IMR-90 (cell line): ENCODE results near the gene FLOT2. TPM values are rescaled to one million over a fixed set of nuclear protein-coding genes. Genes with fewer than 3 reads are reported as not detected.

Experiments used
- ATAC-seq: fragments of 200-7000 bp; cut with Tn5 transposase; 2 replicates; pipeline ENCODE4 v1.9.1; 2020; ENCODE audit warnings: low read depth, mild to moderate bottlenecking, moderate library complexity
- BruUV-seq: library from RNA; stranded (reverse); fragments of 400-500 nt; replicated peaks from 2 replicates; lab custom pipeline; 2021; lab: Mats Ljungman, UMichigan
- CTCF ChIA-PET: fragments of 300-600 bp; formaldehyde crosslinking; extraction: SDS; loops from one replicate; lab custom pipeline; 2021; ENCODE audit warnings: antibody characterized with exemption; lab: Yijun Ruan, JAX
- POLR2A ChIA-PET: fragments of 300-600 bp; sonication (Branson Sonifier 250); formaldehyde crosslinking; loops from one replicate; lab custom pipeline; 2022; ENCODE audit warnings: antibody characterized with exemption; ENCODE audit not compliant: unreplicated experiment; lab: Charles Lee
- DNase-seq: peaks from one replicate; pipeline ENCODE4 v3.0.0; 2013
- H2AFZ ChIP-seq: replicated peaks from 2 replicates; pipeline ENCODE3; 2013; ENCODE audit warnings: low read length, mild to moderate bottlenecking; ENCODE audit not compliant: poor library complexity
- H2AK5ac ChIP-seq: 2 replicates; pipeline ENCODE4 v1.6.1; 2013; ENCODE audit warnings: low read depth, low read length, inconsistent platforms
- H2AK9ac ChIP-seq: replicated peaks from 2 replicates; pipeline ENCODE3; 2013; ENCODE audit warnings: mild to moderate bottlenecking, low read depth, low read length, moderate library complexity; ENCODE audit not compliant: poor library complexity
- H2BK120ac ChIP-seq: 2 replicates; pipeline ENCODE4 v1.6.1; 2013; ENCODE audit warnings: low read depth, low read length, inconsistent platforms
- H2BK15ac ChIP-seq: 3 replicates; pipeline ENCODE4 v1.6.1; 2013; ENCODE audit warnings: low read depth, low read length, inconsistent platforms
- H2BK20ac ChIP-seq: 2 replicates; pipeline ENCODE4 v1.6.1; 2013; ENCODE audit warnings: low read depth, mild to moderate bottlenecking, inconsistent platforms, low read length, moderate library complexity
- H2BK5ac ChIP-seq: 2 replicates; pipeline ENCODE4 v1.6.1; 2013; ENCODE audit warnings: mild to moderate bottlenecking, low read depth, low read length, inconsistent platforms; ENCODE audit not compliant: poor library complexity, severe bottlenecking
- H3K14ac ChIP-seq: replicated peaks from 2 replicates; pipeline ENCODE4 v1.6.1; 2013; ENCODE audit warnings: low read depth, low read length, inconsistent platforms
- H3K18ac ChIP-seq: 2 replicates; pipeline ENCODE4 v1.6.1; 2013; ENCODE audit warnings: low read depth, low read length, control low read depth
- H3K23ac ChIP-seq: 2 replicates; pipeline ENCODE4 v1.6.1; 2013; ENCODE audit warnings: low read depth, low read length, inconsistent platforms
- H3K27ac ChIP-seq: 2 replicates; pipeline ENCODE4 v1.5.1; 2013; ENCODE audit warnings: mild to moderate bottlenecking, control low read depth, low read length; ENCODE audit not compliant: insufficient read depth
- H3K27me3 ChIP-seq: 2 replicates; pipeline ENCODE4 v1.6.1; 2013; ENCODE audit warnings: low read length; ENCODE audit not compliant: control insufficient read depth, insufficient read depth
- H3K36me3 ChIP-seq: 2 replicates; pipeline ENCODE4 v1.6.1; 2013; ENCODE audit warnings: low read length, mixed read lengths; ENCODE audit not compliant: control insufficient read depth, insufficient read depth
- H3K4ac ChIP-seq: 2 replicates; pipeline ENCODE4 v1.6.1; 2013; ENCODE audit warnings: low read depth, low read length, inconsistent platforms
- H3K4me1 ChIP-seq: 2 replicates; pipeline ENCODE4 v1.6.1; 2013; ENCODE audit warnings: low read length, mixed read lengths; ENCODE audit not compliant: control insufficient read depth, insufficient read depth
- H3K4me2 ChIP-seq: 2 replicates; pipeline ENCODE4 v1.6.1; 2013; ENCODE audit warnings: low read depth, mild to moderate bottlenecking, control low read depth, low read length, moderate library complexity
- H3K4me3 ChIP-seq: 2 replicates; pipeline ENCODE4 v1.5.1; 2013; ENCODE audit warnings: low read depth, mild to moderate bottlenecking, control low read depth, low read length, moderate library complexity; ENCODE audit not compliant: insufficient read depth
- H3K56ac ChIP-seq: 2 replicates; pipeline ENCODE4 v1.6.1; 2013; ENCODE audit warnings: low read length, inconsistent platforms; ENCODE audit not compliant: insufficient read depth; ENCODE audit errors: extremely low read depth
- H3K79me1 ChIP-seq, 2 experiments: 2 replicates each; pipeline ENCODE4 v1.6.1; 2013; ENCODE audit warnings: low read length in 2 of 2, inconsistent platforms in 1 of 2, low read depth in 1 of 2
- H3K9ac ChIP-seq: 2 replicates; pipeline ENCODE4 v1.6.1; 2013; ENCODE audit warnings: low read depth, low read length, control low read depth
- H3K9me1 ChIP-seq: 2 replicates; pipeline ENCODE4 v1.6.1; 2013; ENCODE audit warnings: low read length, inconsistent platforms; ENCODE audit not compliant: insufficient read depth
- H3K9me3 ChIP-seq: 2 replicates; pipeline ENCODE4 v1.6.1; 2013; ENCODE audit warnings: low read length; ENCODE audit not compliant: control insufficient read depth, insufficient read depth
- H4K20me1 ChIP-seq: 2 replicates; pipeline ENCODE4 v1.6.1; 2013; ENCODE audit warnings: low read length, inconsistent platforms; ENCODE audit not compliant: insufficient read depth
- H4K5ac ChIP-seq: 2 replicates; pipeline ENCODE4 v1.6.1; 2013; ENCODE audit warnings: mild to moderate bottlenecking, low read depth, low read length, control low read depth
- H4K8ac ChIP-seq, 2 experiments: 2 replicates each; pipeline ENCODE4 v1.6.1; 2013; ENCODE audit warnings: low read depth in 2 of 2, low read length in 2 of 2, control low read depth in 1 of 2, inconsistent platforms in 1 of 2
- H4K91ac ChIP-seq: 2 replicates; pipeline ENCODE4 v1.6.1; 2013; ENCODE audit warnings: low read depth, low read length, inconsistent platforms; ENCODE audit not compliant: insufficient read depth
- BHLHE40 ChIP-seq: fragments of 150-350 bp; IDR thresholded peaks from 2 replicates; pipeline ENCODE4 v1.6.1; 2016; ENCODE audit warnings: mild to moderate bottlenecking, low read depth, low read length
- CEBPB ChIP-seq: IDR thresholded peaks from 2 replicates; pipeline ENCODE4 v1.6.1; 2012; ENCODE audit warnings: low read depth, low read length, improper control_type of control experiment
- CHD1 ChIP-seq: IDR thresholded peaks from 2 replicates; pipeline ENCODE4 v1.6.1; 2012; ENCODE audit warnings: low read depth, low read length, improper control_type of control experiment
- CTCF ChIP-seq: conservative IDR thresholded peaks from 2 replicates; pipeline ENCODE4 v1.5.1; 2012; ENCODE audit warnings: mild to moderate bottlenecking, low read depth, low read length, improper control_type of control experiment
- ELK1 ChIP-seq: fragments of 150-350 bp; IDR thresholded peaks from 2 replicates; pipeline ENCODE4 v1.6.1; 2016; ENCODE audit warnings: low read depth, mild to moderate bottlenecking, low read length, moderate library complexity, borderline replicate concordance
- MAFK ChIP-seq: IDR thresholded peaks from 2 replicates; pipeline ENCODE4 v1.6.1; 2012; ENCODE audit warnings: low read depth, low read length, improper control_type of control experiment
- MAZ ChIP-seq: IDR thresholded peaks from 2 replicates; pipeline ENCODE4 v1.6.1; 2012; ENCODE audit warnings: low read depth, mild to moderate bottlenecking, low read length, improper control_type of control experiment, moderate library complexity, borderline replicate concordance
- MXI1 ChIP-seq: IDR thresholded peaks from 2 replicates; pipeline ENCODE4 v1.6.1; 2012; ENCODE audit warnings: low read depth, mild to moderate bottlenecking, low read length, moderate library complexity, borderline replicate concordance
- RAD21 ChIP-seq: IDR thresholded peaks from 2 replicates; pipeline ENCODE4 v1.6.1; 2012; ENCODE audit warnings: low read length, improper control_type of control experiment
- RCOR1 ChIP-seq: IDR thresholded peaks from 2 replicates; pipeline ENCODE4 v1.6.1; 2012; ENCODE audit warnings: mild to moderate bottlenecking, low read length, improper control_type of control experiment; ENCODE audit not compliant: insufficient replicate concordance
- RFX5 ChIP-seq: IDR thresholded peaks from 2 replicates; pipeline ENCODE4 v1.8.0; 2012; ENCODE audit warnings: low read depth, mild to moderate bottlenecking, low read length, moderate library complexity
- SMC3 ChIP-seq: fragments of 150-350 bp; IDR thresholded peaks from 2 replicates; pipeline ENCODE4 v1.6.1; 2016; ENCODE audit warnings: low read depth, mild to moderate bottlenecking, antibody characterized with exemption, low read length, moderate library complexity
- WGBS, 2 experiments: methylation state at CpG; one replicate each; pipeline versions ENCODE4 v1.1.5 to v1.1.7; 2013; ENCODE audit warnings: missing lambda C conversion rate in 2 of 2; ENCODE audit not compliant: insufficient read length in 1 of 2; ENCODE audit errors: extremely low coverage in 2 of 2; 5-methylcytosine and 5-hydroxymethylcytosine counted together
- dilution Hi-C: fragments of 300-500 bp; cut with HindIII; formaldehyde crosslinking; loops from one replicate; pipeline ENCODE4 v1.14.3; 2018; ENCODE audit warnings: low sequenced_read_pairs; ENCODE audit not compliant: unreplicated experiment
- in situ Hi-C: fragments of 300-500 bp; cut with MboI; formaldehyde crosslinking; loops from 3 replicates; pipeline ENCODE4 v1.14.3; 2019; ENCODE audit warnings: low sequenced_read_pairs, inconsistent platforms, mixed read lengths
- intact Hi-C: fragments of 100-400 bp; cut with micrococcal nuclease; formaldehyde crosslinking; loops from 2 replicates; pipeline ENCODE4 v1.10.0; 2022
- polyA plus RNA-seq, 3 experiments: library from polyadenylated mRNA; depleted of rRNA; stranded (reverse); fragments of >200 nt; gene quantifications; 2 replicates each; pipeline ENCODE4 v1.2.3, GENCODE V29; 2012; ENCODE audit warnings: low replicate concordance in 1 of 3
- total RNA-seq: library from RNA; depleted of rRNA; stranded (reverse); fragments of >200 nt; gene quantifications from 2 replicates; pipeline ENCODE4 v1.2.3, GENCODE V29; 2012

Gene FLOT2
- total and polyA plus RNA-seq, 2 of the 4 experiments (the other 2 are of a cell fraction), result 19.7 to 67.9 TPM

GRCh38 chr17:28902819-28903545 is 5.4 kb upstream of the FLOT2 start, which contains the start of gene DHRS13:
TSS of gene DHRS13 (minus strand) at chr17:28903079. CDS start at chr17:28902944, 135 bp downstream.
- Histone ChIP-seq H4K8ac (peak within 1 kb of the TSS in 1 of 2 experiments; percentile 28; a peak in 1 of 4 replicates), H3K4ac (peak within 1 kb of the TSS; percentile 16; the same call in 1 of the 2 replicates), H2AFZ (peak within 1 kb of the TSS; percentile 97), H3K4me2 (peak within 1 kb of the TSS; percentile 92), H3K36me3 (peaks cover 20% of the 10 kb centered on the region), H3K56ac (0 out of 2 replicates have a peak within 1 kb of the TSS, but pooled peaks have one; percentile 9), H3K79me1 (peaks cover 10 to 37% of the 10 kb centered on the region in 2 experiments; a peak in 3 of 4 replicates), H3K9me1 (peaks cover 16% of the 10 kb centered on the region), H2AK9ac (peak within 1 kb of the TSS; percentile 68), H2BK20ac (no peak within 1 kb of the TSS), H3K23ac (peak within 1 kb of the TSS; percentile 46), H3K4me3 (peak within 1 kb of the TSS; percentile 62), H3K4me1 (peaks cover 10% of the 10 kb centered on the region), H4K91ac (no peak within 1 kb of the TSS), H3K9ac (peak within 1 kb of the TSS; percentile 37; the same call in 1 of the 2 replicates), H4K20me1 (peaks cover 18% of the 10 kb centered on the region; the same call in 1 of the 2 replicates), H2AK5ac (peak within 1 kb of the TSS; percentile 59; the same call in 1 of the 2 replicates), H3K27ac (peak within 1 kb of the TSS; percentile 27; the same call in 1 of the 2 replicates), H3K14ac (0 out of 2 replicates have a peak within 1 kb of the TSS, but pooled peaks have one; percentile 4), H3K27me3 (no peaks in the 10 kb centered on the region), H3K9me3 (no peaks in the 10 kb centered on the region), H2BK5ac (peak within 1 kb of the TSS; percentile 14), H4K5ac (peak within 1 kb of the TSS; percentile 43; the same call in 1 of the 2 replicates), H2BK15ac (no peak within 1 kb of the TSS), H2BK120ac (no peak within 1 kb of the TSS), H3K18ac (no peak within 1 kb of the TSS)
- peak; percentile 92 for ATAC-seq
- CTCF ChIA-PET, result interaction anchor here (0.9 to 1.7 kb wide), 4 partner anchors 49 to 139 kb away, joined by 3 to 6 read pairs (median 4); no protein-coding TSS in a partner anchor
- 0% methylated on average over 26 of the region's 55 CpGs; no CpG with 5 or more reads in 1 of the 2 experiments for WGBS, 2 experiments
- peak; percentile 83 for DNase-seq
- no TSS peak for BruUV-seq
- intact Hi-C loops (no loop called here), in situ Hi-C loops (no loop called here), dilution Hi-C loops (no loop called here)
- peak; percentile 94 for TF ChIP-seq CTCF
- peak; percentile 73; the same call in 1 of the 2 replicates for TF ChIP-seq MAZ
- TF ChIP-seq MAFK, result no peak
- peak; percentile 88 for TF ChIP-seq MXI1
- no peak for TF ChIP-seq ELK1
- TF ChIP-seq RCOR1, result no peak
- TF ChIP-seq RFX5, result no peak
- peak; percentile 43 for TF ChIP-seq RAD21
- no peak for TF ChIP-seq CEBPB
- no peak for TF ChIP-seq CHD1
- peak; percentile 40 for TF ChIP-seq SMC3
- peak; percentile 85 for TF ChIP-seq BHLHE40
- POLR2A ChIA-PET, result interaction anchor here (0.5 kb wide), 1 partner anchor 243 kb away, joined by 3 read pairs; no protein-coding TSS in a partner anchor
